PFSK-1 (cell line): ENCODE results near the gene CREB3L1.

Experiments used
- FOXP2 ChIP-seq: optimal IDR thresholded peaks from 2 replicates; pipeline ENCODE3; 2011; ENCODE audit warnings: borderline replicate concordance, control low read depth, inconsistent platforms; ENCODE audit not compliant: insufficient read depth; ENCODE audit errors: extremely low read length, extremely low read depth
- POLR2AphosphoS5 ChIP-seq: IDR thresholded peaks from 2 replicates; pipeline ENCODE4 v1.6.1; 2012; ENCODE audit warnings: low read depth, mild to moderate bottlenecking, control low read depth, low read length, moderate library complexity
- REST ChIP-seq, 2 experiments: IDR thresholded peaks; 2 replicates each; pipeline versions ENCODE4 v1.6.1 to v1.8.0; 2011 to 2012; ENCODE audit warnings: low read depth in 2 of 2, low read length in 2 of 2, control low read depth in 1 of 2, inconsistent platforms in 1 of 2, mild to moderate bottlenecking in 1 of 2, moderate library complexity in 1 of 2; ENCODE audit not compliant: insufficient read depth in 1 of 2
- SIN3A ChIP-seq: IDR thresholded peaks from 2 replicates; pipeline ENCODE4 v1.6.1; 2012; ENCODE audit warnings: mild to moderate bottlenecking, low read length, moderate library complexity, borderline replicate concordance; ENCODE audit not compliant: insufficient read depth
- TAF1 ChIP-seq: IDR thresholded peaks from 2 replicates; pipeline ENCODE4 v1.6.1; 2012; ENCODE audit warnings: low read length, control low read depth, borderline replicate concordance; ENCODE audit not compliant: insufficient read depth

CREB3L1 gene

GRCh38 chr11:46296528-46297448, 19.3 kb downstream of the CREB3L1 start:
- TF ChIP-seq REST (IDR thresholded peaks at IDR 0.05; ENCODE audit: insufficient read depth in 1 of 2, low read depth in 2 of 2, low read length in 2 of 2) = no peak
- TF ChIP-seq TAF1 = no peak
- TF ChIP-seq SIN3A = no peak
- no peak for TF ChIP-seq POLR2AphosphoS5
- no peak for TF ChIP-seq FOXP2

DNA sequence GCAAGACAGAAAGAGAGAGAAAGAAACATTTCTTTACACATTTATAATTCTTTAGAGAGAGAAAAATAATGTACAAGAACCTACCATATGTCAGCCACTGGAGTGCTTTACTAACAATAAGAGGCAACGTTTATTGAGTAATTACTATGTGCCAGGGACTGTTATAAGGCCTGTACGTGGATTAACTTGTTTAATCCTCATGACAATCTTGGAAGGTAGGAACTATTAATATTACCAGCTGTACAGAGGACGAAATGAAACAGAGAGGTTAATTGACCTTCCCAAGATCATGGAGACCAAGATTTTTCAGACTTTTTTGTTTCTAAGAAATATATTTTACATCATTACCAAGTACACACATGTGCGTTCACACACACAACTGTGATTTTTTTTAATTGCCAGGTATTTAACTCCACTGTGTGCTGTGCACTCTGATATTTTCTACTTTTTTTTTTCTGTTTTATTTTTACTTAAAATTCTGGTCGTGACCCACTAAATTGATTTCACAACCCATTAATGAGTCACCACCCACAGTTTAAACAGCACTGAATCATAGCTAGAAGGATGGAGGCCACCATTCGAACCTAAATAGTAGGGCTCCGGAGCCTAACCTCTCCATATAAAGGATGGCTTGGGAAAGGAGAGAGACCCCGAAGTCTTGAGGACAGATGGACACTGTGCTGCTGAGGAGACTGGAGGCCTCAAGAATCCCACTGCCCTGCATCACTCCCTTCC, 21.4 kb downstream of the CREB3L1 start:
- TF ChIP-seq REST (IDR thresholded peaks at IDR 0.05; ENCODE audit: insufficient read depth in 1 of 2, low read depth in 2 of 2, low read length in 2 of 2) (no peak), POLR2AphosphoS5 (no peak), SIN3A (no peak), TAF1 (no peak), FOXP2 (no peak)

DNA sequence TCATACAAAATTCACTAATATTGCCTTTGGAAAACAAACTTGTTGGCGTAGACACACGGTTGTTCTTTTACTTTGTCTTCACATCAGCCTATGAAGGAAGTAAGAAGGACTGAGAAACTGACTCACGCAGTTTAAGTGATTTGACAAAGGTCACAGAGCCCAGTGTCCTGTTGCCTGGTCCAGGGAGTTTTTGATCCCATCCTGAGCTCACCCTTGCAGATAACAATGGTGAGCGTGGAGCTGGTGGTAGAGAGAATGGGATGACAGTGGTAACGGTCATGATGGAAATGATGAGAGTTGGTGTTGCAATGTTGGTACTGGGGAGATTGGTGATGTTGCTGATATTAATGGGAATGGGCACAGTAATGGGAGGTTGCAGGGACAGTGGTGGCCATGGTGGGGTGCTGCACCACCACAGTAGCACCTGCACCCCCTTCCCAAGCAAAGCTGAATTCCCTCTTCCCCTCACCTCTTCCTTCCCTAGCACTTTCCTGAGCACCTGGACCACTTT, 22.0 kb downstream of the CREB3L1 start:
- TF ChIP-seq SIN3A (no peak), REST (IDR thresholded peaks at IDR 0.05; ENCODE audit: insufficient read depth in 1 of 2, low read depth in 2 of 2, low read length in 2 of 2) (no peak), FOXP2 (no peak), POLR2AphosphoS5 (no peak), TAF1 (no peak)

DNA sequence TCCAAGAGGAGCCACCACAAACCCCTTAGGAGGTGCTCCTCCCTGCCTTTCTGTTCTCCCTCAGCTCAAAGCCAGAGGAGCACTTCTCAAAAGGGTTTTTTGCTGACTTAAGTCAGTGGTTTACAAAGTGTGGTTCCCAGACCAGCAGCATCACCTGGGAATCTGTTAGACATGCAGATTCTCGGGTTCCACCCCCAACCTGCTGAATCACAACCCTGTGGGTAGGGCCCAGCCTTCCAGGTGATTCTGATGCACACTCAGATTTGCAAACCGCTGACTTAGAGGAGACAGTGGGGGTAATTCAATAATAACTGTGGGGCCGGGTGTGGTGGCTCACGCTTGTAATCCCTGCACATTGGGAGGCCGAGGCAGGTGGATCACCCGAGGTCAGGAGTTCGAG, 22.8 kb downstream of the CREB3L1 start:
- TF ChIP-seq POLR2AphosphoS5 (no peak), TAF1 (no peak), FOXP2 (no peak), SIN3A (no peak), REST (IDR thresholded peaks at IDR 0.05; ENCODE audit: insufficient read depth in 1 of 2, low read depth in 2 of 2, low read length in 2 of 2) (no peak)
